ENCODE results near the gene ATXN7L1.

The ATXN7L1 gene

GRCh38 chr7:105778956-105779355, 97.4 kb downstream of the ATXN7L1 start:
- H3K4me3 ChIP-seq (ENCODE audit: low read depth, low read length) = no peak overlapping the region
- TF ChIP-seq CTCF (IDR thresholded peaks at IDR 0.05; ENCODE audit: low read depth, low read length, missing control alignments) = no peak
- no peak for DNase-seq (ENCODE audit: low read depth)

GRCh38 chr7:105776986-105777910, 99.2 kb downstream of the ATXN7L1 start:
- no peak for DNase-seq (ENCODE audit: low read depth)
- no peak for TF ChIP-seq CTCF (IDR thresholded peaks at IDR 0.05; ENCODE audit: low read depth, low read length, missing control alignments)

GRCh38 chr7:105776068-105776790, 100.2 kb downstream of the ATXN7L1 start:
- no peak for TF ChIP-seq CTCF (IDR thresholded peaks at IDR 0.05; ENCODE audit: low read depth, low read length, missing control alignments)
- no peak for DNase-seq (ENCODE audit: low read depth)
- H3K4me3 ChIP-seq (ENCODE audit: low read depth, low read length) = no peak overlapping the region

More at GRCh38 chr7:105776986-105777910, 99.2 kb downstream of the ATXN7L1 start:
- H3K4me3 ChIP-seq (ENCODE audit: low read depth, low read length) = no peak overlapping the region

GRCh38 chr7:105775580-105775979, 100.8 kb downstream of the ATXN7L1 start:
- DNase-seq (ENCODE audit: low read depth) = no peak
- no peak for TF ChIP-seq CTCF (IDR thresholded peaks at IDR 0.05; ENCODE audit: low read depth, low read length, missing control alignments)
- H3K4me3 ChIP-seq (ENCODE audit: low read depth, low read length) = no peak overlapping the region

- DNase-seq (ENCODE audit: low read depth) = no peak
- TF ChIP-seq CTCF (IDR thresholded peaks at IDR 0.05; ENCODE audit: low read depth, low read length, missing control alignments) = no peak
Measured at GRCh38 chr7:105773030-105773460, 103.4 kb downstream of the ATXN7L1 start.

GRCh38 chr7:105769901-105770628, 106.3 kb downstream of the ATXN7L1 start:
- DNase-seq (ENCODE audit: low read depth) = no peak
- no peak overlapping the region for H3K4me3 ChIP-seq (ENCODE audit: low read depth, low read length)
- no peak for TF ChIP-seq CTCF (IDR thresholded peaks at IDR 0.05; ENCODE audit: low read depth, low read length, missing control alignments)

More at GRCh38 chr7:105773030-105773460, 103.4 kb downstream of the ATXN7L1 start:
- H3K4me3 ChIP-seq (ENCODE audit: low read depth, low read length) = no peak overlapping the region

Measured in GM12864 (cell line).